HG02852 (cell line): ENCODE data around the gene ELL.

ENCODE experiments used
- ATAC-seq: cut with Tn5 transposase; IDR thresholded peaks from one replicate; pipeline ENCODE4 v1.9.1; 2021; ENCODE audit warnings: mild to moderate bottlenecking, moderate library complexity; ENCODE audit not compliant: unreplicated experiment

ELL gene

DNA sequence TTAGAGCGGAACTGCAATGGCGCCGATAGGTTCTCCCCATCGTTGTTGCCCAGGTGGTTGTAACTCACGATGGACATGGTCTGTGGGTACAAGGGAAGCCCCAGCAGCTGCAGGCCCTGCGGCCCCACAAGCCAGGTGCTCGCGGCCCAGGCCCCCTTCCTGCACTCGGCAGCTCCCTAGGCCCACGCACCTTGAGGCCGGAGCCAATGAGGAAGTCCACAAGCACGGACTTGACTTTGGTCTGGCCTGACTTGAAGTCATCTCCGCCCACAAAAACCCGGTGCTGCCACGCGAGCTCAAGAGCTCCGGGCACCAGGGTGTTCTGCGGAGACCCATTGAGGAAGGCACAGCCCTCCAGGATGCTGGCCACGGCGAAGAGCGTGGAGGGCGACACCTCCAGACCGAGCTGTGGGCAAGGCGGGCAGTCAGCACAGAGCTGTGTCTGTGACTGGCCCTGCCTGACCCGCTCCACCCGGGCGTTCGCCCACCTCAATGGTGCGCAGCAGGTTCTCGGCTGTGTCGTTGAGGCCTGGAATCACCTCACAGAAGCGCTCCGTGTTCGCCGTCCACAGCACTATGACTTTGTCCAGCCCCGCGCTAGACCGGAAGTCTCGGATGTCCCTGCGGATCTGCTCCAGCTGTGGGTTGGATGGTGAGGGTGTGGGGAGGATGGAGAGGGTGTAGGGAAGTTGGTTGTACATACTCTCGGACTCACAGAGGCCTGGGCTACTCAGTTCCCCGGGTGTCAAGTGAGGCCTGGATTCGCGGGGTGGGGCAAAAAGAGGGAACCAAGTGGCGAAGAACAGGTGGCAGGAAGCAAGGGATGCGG is 85.8 kb downstream of the ELL start:
- no peak for ATAC-seq

DNA sequence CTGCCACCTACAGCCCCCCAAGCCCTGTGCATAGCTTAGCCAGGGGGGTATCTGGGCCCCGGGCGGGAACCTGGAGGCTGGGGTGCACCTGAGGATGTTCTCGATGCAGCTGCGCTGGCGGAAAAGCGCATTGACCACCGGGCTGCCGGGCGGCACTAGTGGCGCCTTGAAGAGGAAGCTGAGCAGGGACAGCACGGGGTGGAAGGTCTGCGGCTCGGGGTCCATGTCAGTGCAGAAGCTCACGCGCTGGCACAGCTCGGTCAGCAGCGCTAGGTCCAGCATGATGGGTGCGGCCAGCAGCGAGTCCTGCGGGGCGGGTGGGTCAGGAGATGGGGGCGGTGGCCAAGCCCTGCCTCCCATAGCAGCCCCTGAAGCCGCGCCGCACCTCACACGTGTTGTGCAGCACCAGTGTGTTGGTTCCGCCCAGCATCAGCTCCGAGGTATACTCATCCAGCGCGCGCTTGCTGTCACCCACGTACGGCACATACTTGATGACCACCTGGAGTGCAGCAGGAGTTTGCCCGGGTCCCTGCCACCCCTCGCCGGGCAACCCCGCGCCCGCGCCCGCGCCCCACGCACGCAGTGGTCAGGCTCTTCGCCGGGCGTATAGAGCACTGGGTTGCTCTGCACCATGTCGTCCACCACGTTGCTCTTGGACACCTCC is 86.6 kb downstream of the ELL start:
- no peak for ATAC-seq

GRCh38 chr19:18434411-18435175 is 87.3 kb downstream of the ELL start:
- ATAC-seq = no peak

DNA sequence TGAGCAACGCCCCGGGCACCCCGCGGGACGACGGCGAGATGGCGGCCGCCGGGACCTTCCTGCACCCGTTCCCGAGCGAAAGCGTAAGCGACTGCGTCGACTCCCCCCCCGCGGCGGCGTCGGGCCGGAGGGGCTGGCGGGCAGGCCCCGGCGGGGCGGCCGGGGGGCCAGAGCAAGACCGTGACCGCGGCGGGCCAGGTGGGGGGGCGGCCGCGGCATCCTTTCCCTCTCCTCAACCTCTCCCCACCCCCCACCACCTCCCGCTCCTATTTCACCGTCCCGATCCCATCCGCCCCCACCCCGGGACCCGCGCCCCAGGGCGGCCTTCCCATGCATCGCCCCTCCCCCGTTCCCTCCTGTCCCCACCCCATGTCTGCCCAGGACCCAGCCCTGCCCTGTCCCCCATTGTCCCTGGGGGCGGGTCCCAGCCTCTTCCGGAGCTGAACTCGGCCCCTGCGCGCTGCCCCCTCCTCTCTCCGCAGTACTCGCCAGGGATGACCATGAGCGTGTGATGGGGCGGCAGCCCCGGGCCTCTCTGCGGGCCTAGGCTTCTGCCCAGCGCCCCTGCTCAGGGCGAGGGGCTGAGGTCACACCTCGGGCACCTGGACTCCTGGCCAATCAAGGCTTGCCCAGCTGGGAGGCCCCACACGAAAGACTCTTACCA is 88.0 kb downstream of the ELL start:
- no peak for ATAC-seq

- ATAC-seq = no peak
Measured at GRCh38 chr19:18433015-18433691, 88.7 kb downstream of the ELL start.

GRCh38 chr19:18432275-18433014 is 89.4 kb downstream of the ELL start:
- ATAC-seq = no peak

- ATAC-seq = no peak
Measured at GRCh38 chr19:18431351-18432197, 90.3 kb downstream of the ELL start.

- ATAC-seq = no peak
Measured at GRCh38 chr19:18430417-18431144, 91.3 kb downstream of the ELL start.

GRCh38 chr19:18429717-18430416 is 92.0 kb downstream of the ELL start:
- no peak for ATAC-seq

GRCh38 chr19:18428787-18429674 is 92.8 kb downstream of the ELL start:
- peak; percentile 51 for ATAC-seq

GRCh38 chr19:18428173-18428786 is 93.6 kb downstream of the ELL start:
- ATAC-seq = no peak

DNA sequence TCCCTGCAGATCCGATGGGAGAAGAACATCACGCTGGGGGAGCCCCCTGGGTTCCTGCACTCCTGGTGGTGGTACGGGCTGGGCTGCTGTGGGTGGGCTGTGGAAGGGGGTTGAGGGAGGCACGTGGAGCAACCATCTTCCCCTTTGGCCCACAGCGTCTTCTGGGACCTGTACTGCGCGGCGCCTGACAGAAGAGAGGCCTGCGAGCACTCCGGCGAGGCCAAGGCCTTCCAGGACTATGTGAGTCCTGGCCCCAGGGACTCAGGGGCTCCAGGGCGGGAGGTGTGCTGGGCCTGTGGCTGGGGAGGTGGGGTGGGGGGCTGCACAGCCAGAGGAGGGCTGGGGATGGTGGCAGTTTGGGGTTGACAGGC is 94.1 kb downstream of the ELL start:
- ATAC-seq = no peak

- no peak for ATAC-seq
Measured at GRCh38 chr19:18427080-18427742, 94.7 kb downstream of the ELL start.

DNA sequence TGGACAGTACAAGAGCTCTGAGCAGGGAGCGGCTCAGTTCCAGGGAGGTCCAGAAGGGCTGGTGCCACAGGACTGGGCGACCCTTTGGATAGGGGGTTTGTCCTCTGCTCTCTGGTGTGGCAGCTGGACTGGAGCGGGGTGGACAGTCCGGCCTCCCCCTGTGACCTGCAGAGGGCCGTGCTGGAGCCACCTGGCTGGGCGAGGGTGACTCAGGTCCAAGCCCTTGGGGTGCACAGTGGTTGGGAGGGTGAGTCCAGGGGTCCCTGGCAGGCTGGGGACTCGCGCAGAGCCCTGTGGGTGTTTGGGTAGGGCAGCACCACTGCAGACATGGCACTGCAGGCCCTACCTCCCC is 95.5 kb downstream of the ELL start:
- no peak for ATAC-seq

DNA sequence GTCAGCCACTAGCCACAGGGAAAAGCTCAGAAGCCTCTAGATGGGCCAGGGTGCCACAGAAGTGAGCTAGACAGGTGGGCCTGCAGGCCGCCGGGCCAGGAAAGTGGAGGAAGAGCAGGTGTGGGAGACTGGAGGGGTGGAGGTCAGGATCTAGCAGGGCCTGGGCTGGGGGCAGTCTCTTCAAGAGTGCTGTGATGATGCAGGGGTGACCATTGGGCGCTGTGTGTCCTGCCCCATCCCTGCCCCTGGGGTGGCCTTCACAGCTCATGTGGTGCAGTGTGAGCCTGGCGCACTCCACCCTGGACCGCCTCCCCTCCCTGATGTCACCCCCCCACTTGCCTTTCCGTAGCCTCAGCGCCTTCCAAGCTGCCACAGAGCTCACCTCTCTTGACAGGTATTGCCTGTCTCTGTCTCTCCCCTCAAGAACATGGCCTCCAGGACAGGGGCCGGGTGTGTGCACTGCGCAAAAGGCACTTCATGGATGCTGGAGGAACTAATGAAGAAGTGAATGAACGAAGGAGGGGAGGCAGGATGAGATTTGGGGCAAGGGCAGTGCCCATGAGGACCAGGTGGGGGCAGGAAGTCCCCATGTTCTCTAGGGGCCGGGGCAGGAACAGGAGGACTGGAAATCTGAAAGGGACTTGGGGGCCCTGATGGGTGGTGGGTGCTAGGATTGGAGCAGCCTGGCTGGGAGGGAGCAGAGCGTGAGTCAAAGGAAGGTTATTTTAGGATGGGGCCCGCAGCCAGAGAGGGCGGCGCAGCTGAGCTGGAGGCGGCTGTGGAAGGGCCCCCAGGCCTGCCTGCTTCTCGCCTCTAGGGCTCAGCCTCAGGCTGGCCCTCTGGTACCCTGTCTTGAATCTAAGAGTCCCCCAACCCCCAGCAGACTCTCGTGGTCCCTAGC is 96.1 kb downstream of the ELL start:
- ATAC-seq = no peak
